Cardiac muscle cell (in vitro differentiated cells and primary cell): ENCODE data around the gene NECTIN1. TPM values are rescaled to one million over a fixed set of nuclear protein-coding genes. Genes with fewer than 3 reads are reported as not detected.

Experiments
- DNase-seq, 2 donors: peaks; one replicate each; pipeline versions ENCODE4 v3.0.0 to v3.0.0-alpha.2; 2010 to 2017; ENCODE audit warnings: low read depth in 1 of 2, low spot score in 1 of 2
- H3K27ac ChIP-seq: fragments of 200-600 bp; sonication (generic); 2 replicates; pipeline ENCODE4 v1.5.1; 2016
- H3K27me3 ChIP-seq: fragments of 200-600 bp; sonication (generic); 2 replicates; pipeline ENCODE4 v1.6.0; 2016; ENCODE audit warnings: control low read depth
- H3K36me3 ChIP-seq: fragments of 200-600 bp; sonication (generic); 2 replicates; pipeline ENCODE4 v1.5.1; 2016; ENCODE audit warnings: control low read depth
- H3K4me1 ChIP-seq: fragments of 200-600 bp; sonication (generic); 2 replicates; pipeline ENCODE4 v1.8.1; 2017; ENCODE audit warnings: low read depth, mild to moderate bottlenecking, mixed run types
- H3K4me3 ChIP-seq: fragments of 200-600 bp; sonication (generic); 2 replicates; pipeline ENCODE4 v1.5.1; 2016; ENCODE audit warnings: mild to moderate bottlenecking
- H3K9me3 ChIP-seq: fragments of 200-600 bp; sonication (generic); 2 replicates; pipeline ENCODE4 v1.5.1; 2017; ENCODE audit warnings: low read depth, mild to moderate bottlenecking, control low read depth
- polyA plus RNA-seq: library from polyadenylated mRNA; unstranded; fragments of >200 nt; fragmentation: Nextera tagmentation; extraction: Ambion mirVana; gene quantifications from 2 replicates; pipeline ENCODE4 v1.2.1, GENCODE V29; 2016
- total RNA-seq: library from RNA; depleted of rRNA; stranded (reverse); fragments of >200 nt; gene quantifications from 2 replicates; pipeline ENCODE4 v1.2.3, GENCODE V29; 2016
- TF ChIP-seq, protein P1 (sequence below): IDR thresholded peaks from 2 replicates; pipeline ENCODE4 v1.5.1; 2012; ENCODE audit warnings: low read depth, mild to moderate bottlenecking, low read length

NECTIN1 gene
- total RNA-seq, result 9.1 and 11.8 TPM in 2 replicates
- 3.7 and 5.2 TPM in 2 replicates for polyA plus RNA-seq

GRCh38 chr11:119728651-119729580, at the start of gene NECTIN1:
TSS of gene NECTIN1 (minus strand) at chr11:119729200. CDS start at chr11:119728553, 647 bp downstream.
- Histone ChIP-seq H3K27ac (peak within 1 kb of the TSS; percentile 73), H3K36me3 (no peaks in the 10 kb centered on the region), H3K4me1 (peaks cover 13% of the 10 kb centered on the region), H3K27me3 (no peaks in the 10 kb centered on the region), H3K9me3 (no peaks in the 10 kb centered on the region), H3K4me3 (peak within 1 kb of the TSS; percentile 69)
- TF ChIP-seq, protein P1, sequence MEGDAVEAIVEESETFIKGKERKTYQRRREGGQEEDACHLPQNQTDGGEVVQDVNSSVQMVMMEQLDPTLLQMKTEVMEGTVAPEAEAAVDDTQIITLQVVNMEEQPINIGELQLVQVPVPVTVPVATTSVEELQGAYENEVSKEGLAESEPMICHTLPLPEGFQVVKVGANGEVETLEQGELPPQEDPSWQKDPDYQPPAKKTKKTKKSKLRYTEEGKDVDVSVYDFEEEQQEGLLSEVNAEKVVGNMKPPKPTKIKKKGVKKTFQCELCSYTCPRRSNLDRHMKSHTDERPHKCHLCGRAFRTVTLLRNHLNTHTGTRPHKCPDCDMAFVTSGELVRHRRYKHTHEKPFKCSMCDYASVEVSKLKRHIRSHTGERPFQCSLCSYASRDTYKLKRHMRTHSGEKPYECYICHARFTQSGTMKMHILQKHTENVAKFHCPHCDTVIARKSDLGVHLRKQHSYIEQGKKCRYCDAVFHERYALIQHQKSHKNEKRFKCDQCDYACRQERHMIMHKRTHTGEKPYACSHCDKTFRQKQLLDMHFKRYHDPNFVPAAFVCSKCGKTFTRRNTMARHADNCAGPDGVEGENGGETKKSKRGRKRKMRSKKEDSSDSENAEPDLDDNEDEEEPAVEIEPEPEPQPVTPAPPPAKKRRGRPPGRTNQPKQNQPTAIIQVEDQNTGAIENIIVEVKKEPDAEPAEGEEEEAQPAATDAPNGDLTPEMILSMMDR, result peak; percentile 82
- DNase-seq, result peak; percentile 89 to 92

- Histone ChIP-seq H3K36me3 (no peaks in the 10 kb centered on the region), H3K4me3 (no peak overlapping the region), H3K4me1 (peaks cover 68% of the 10 kb centered on the region), H3K27ac (peak overlapping the region; percentile 83), H3K27me3 (no peaks in the 10 kb centered on the region), H3K9me3 (no peaks in the 10 kb centered on the region)
- TF ChIP-seq, protein P1, result no peak
- DNase-seq, result no peak
These were observed 49.6 kb upstream of the NECTIN1 start for GRCh38 chr11:119778391-119779194.

GRCh38 chr11:119777940-119778339, 48.9 kb upstream of the NECTIN1 start:
- TF ChIP-seq, protein P1, result no peak
- Histone ChIP-seq H3K4me3 (no peak overlapping the region), H3K4me1 (peaks cover 65% of the 10 kb centered on the region), H3K36me3 (no peaks in the 10 kb centered on the region), H3K27me3 (no peaks in the 10 kb centered on the region), H3K9me3 (no peaks in the 10 kb centered on the region), H3K27ac (no peak overlapping the region)
- no peak for DNase-seq

DNA sequence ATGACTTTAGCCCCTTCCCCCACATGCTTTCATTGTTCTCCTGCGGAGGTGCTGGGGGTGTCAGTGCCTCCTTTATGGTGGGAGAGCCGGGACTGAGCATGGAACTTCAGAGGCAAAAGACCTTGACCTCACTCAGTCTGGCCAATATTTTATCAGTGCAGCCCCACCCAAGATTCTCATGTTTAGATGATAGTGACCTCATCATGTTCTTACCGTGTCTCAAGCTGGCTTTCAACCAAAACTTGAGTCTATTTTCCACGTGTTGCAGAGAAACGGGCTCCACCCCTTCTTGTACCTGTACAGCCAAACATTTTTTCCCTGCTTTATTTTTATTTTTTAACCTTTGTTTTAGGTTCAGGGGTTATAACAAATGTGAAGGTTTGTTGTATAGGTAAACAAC, 47.7 kb upstream of the NECTIN1 start:
- Histone ChIP-seq H3K36me3 (no peaks in the 10 kb centered on the region), H3K9me3 (no peaks in the 10 kb centered on the region), H3K4me3 (no peak overlapping the region), H3K27ac (no peak overlapping the region), H3K27me3 (no peaks in the 10 kb centered on the region), H3K4me1 (peaks cover 52% of the 10 kb centered on the region)
- no peak for DNase-seq
- TF ChIP-seq, protein P1, result no peak

DNA sequence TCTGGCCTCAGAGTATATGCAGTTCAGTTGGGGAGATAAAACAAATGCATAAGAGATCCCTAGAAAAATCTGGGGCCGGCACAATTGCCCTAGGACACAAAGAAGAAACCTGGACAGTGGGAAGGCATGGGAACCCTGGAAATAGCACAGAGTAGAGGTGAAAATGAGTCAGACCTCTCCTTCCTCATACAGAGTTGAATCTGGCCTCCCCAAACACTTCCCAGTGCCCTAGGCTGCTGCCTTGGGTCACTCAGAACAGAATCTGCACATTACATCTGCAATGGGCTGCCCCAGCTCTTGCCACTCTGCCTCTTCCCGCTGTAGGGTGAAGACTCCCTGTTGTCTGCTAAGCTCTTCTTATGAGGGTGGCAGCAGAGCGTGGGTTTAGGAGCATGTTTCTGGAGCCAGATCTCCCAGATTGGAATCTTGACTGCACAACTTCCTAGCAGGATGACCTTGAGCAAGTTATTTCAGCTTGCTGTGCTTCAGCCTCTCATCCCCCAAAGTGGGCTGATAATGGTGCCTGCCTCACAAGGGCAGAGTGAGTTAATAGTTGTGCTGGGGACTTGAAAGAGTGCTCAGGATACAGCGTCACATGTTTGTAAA, 47.1 kb upstream of the NECTIN1 start:
- H3K27me3 ChIP-seq, result no peaks in the 10 kb centered on the region
- DNase-seq, result no peak
- no peaks in the 10 kb centered on the region for H3K36me3 ChIP-seq
- TF ChIP-seq, protein P1, result no peak
- no peak overlapping the region for H3K27ac ChIP-seq
- no peaks in the 10 kb centered on the region for H3K9me3 ChIP-seq
- H3K4me1 ChIP-seq, result peaks cover 47% of the 10 kb centered on the region
- H3K4me3 ChIP-seq, result no peak overlapping the region
